Pancreas (tissue), 10 donors: ENCODE data around the gene MCEMP1. TPM values are rescaled to one million over a fixed set of nuclear protein-coding genes. Genes with fewer than 3 reads are reported as not detected.

Experiments
- ATAC-seq, 4 donors: fragments of 200-7000 bp; cut with Tn5 transposase; one replicate each; pipeline versions ENCODE4 v1.8.0 to v1.9.1; 2020; ENCODE audit warnings: mild to moderate bottlenecking in 4 of 4, moderate library complexity in 4 of 4
- DNase-seq, 6 donors: peaks; one replicate each; pipeline ENCODE4 v3.0.0-alpha.2; 2020
- FAIRE-seq: peaks from 2 replicates; lab custom pipeline; 2012; peaks lifted over from hg19 to GRCh38; lab: Jason Lieb, UNC
- H3K27ac ChIP-seq, 4 donors: fragments of 200-600 bp; sonication (generic); 1 replicate in 3 of 4; 2 replicates in 1 of 4; pipeline versions ENCODE4 v1.5.0 to v1.8.0; 2020
- H3K27me3 ChIP-seq, 4 donors: fragments of 200-600 bp; one replicate each; pipeline ENCODE4 v1.8.0; 2021
- H3K36me3 ChIP-seq, 3 donors: fragments of 200-600 bp; sonication (generic) in 1 of 3; one replicate each; pipeline versions ENCODE4 v1.5.0 to v1.8.0; 2020 to 2021
- H3K4me1 ChIP-seq, 3 donors: fragments of 200-600 bp; one replicate each; pipeline ENCODE4 v1.8.0; 2021
- H3K4me3 ChIP-seq, 4 donors: fragments of 200-600 bp; sonication (generic) in 2 of 4; one replicate each; pipeline versions ENCODE4 v1.5.0 to v1.8.0; 2020 to 2021
- H3K9me3 ChIP-seq, 4 donors: fragments of 200-600 bp; one replicate each; pipeline ENCODE4 v1.8.0; 2021
- WGBS, 2 donors: extraction: QIAGEN DNeasy Blood & Tissue Kit; methylation state at CpG; one replicate each; pipeline ENCODE4 v1.1.7; 2013; 5-methylcytosine and 5-hydroxymethylcytosine counted together
- intact Hi-C, 3 donors: fragments of 100-400 bp; cut with DNase I; formaldehyde crosslinking; loops; one replicate each; pipeline versions ENCODE4 v1.11.1 to v1.14.2; 2022
- polyA plus RNA-seq, 2 donors: library from polyadenylated mRNA; stranded (reverse); fragments of 200-250 nt; gene quantifications; one replicate each; pipeline ENCODE4 v1.2.3, GENCODE V29; 2013
- total RNA-seq, 6 donors: library from RNA; stranded (reverse); fragmentation: NEBNext Ultra II Directional in 4 of 6; extraction: Animal tissue kit (Norgen Biotek cat#: 25700) in 4 of 6; gene quantifications; one replicate each; pipeline versions ENCODE4 v1.2.1 to v1.2.4, GENCODE V29; 2021 to 2023
- TF ChIP-seq, protein P1 (sequence below), 4 donors: fragments of 200-600 bp; sonication (generic) in 3 of 4; IDR thresholded peaks; one replicate each; pipeline versions ENCODE4 v1.5.0 to v1.8.0; 2021; ENCODE audit warnings: antibody characterized with exemption in 4 of 4
- donor health status: healthy with polysubstance abuse.
- donor health status: DM: no; HTN: no; CAD: no; lungs with moderate emphysema.
- donor health status: DM: no; HTN: no; CAD: no.
- donor health status: control.
- donor health status: control.
- donor health status: Bipolar disorder and iron deficiency.
- donor health status: DM: yes; HTN: yes; CAD: no.
- donor health status: DM: no; HTN: no; CAD: no.
- donor health status: DM: no; HTN: no; CAD: no.
- donor health status: DM: yes; HTN: yes; CAD: no.

The MCEMP1 gene
- total and polyA plus RNA-seq, 8 donors = 0.16 to 1.5 (median 0.39) TPM; not detected in 2

DNA sequence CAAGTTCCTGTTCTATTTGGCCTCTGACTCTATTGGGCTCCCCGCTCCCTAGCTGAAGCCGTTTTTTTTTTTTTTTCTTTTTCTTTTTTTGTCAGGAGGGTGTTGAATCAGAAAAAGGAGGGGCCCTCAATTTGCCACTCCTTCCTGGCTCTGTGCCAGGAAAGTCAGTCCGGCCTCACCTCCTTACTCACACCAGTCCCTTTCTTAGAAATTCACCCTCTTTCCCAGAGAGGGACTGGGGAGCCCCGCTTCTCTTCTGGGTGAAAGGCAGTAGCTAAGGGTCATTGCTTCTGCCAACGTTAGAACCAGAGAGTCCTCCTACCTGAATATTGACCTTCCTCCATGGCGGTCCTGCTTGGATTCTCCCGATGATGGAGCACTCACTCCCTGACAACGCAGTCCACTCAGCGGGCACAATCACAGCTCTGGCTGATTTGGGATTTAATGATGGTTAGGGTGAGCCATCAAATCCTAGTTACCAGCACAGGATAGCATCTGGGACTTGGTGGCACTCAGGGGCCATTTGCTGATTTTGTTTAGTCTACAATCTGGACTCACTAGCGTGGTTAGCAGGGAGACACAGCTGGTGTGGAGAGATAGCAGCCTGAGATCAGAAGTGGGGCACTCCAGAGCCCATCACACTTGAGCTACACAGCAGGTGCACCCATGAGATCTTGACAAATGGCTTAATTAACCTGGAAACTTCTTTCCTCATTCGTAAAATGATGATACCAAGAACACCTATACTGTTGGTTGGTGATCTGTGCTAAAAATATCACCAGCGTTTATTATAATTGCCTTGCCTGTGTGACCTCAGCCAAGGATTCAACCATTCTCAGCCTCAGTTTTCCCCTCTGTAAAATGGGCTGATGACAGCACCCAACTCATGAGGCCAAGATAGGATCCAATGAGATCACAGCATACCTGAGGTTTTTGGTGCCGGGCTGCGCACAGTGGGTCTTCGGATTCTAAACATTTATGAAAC, 22.8 kb downstream of the MCEMP1 start:
- intact Hi-C loops = no loop called here
- no peak overlapping the region for H3K27ac ChIP-seq
- TF ChIP-seq, protein P1, sequence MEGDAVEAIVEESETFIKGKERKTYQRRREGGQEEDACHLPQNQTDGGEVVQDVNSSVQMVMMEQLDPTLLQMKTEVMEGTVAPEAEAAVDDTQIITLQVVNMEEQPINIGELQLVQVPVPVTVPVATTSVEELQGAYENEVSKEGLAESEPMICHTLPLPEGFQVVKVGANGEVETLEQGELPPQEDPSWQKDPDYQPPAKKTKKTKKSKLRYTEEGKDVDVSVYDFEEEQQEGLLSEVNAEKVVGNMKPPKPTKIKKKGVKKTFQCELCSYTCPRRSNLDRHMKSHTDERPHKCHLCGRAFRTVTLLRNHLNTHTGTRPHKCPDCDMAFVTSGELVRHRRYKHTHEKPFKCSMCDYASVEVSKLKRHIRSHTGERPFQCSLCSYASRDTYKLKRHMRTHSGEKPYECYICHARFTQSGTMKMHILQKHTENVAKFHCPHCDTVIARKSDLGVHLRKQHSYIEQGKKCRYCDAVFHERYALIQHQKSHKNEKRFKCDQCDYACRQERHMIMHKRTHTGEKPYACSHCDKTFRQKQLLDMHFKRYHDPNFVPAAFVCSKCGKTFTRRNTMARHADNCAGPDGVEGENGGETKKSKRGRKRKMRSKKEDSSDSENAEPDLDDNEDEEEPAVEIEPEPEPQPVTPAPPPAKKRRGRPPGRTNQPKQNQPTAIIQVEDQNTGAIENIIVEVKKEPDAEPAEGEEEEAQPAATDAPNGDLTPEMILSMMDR (IDR thresholded peaks at IDR 0.05) = no peak
- no peak overlapping the region for H3K4me3 ChIP-seq
- FAIRE-seq (no peak), ATAC-seq (no peak), DNase-seq (no peak)
- 47 to 54% methylated on average over 15 of the region's 15 CpGs for WGBS, 2 donors
- H3K36me3 ChIP-seq = no peaks in the 10 kb centered on the region
- H3K4me1 ChIP-seq = no peaks in the 10 kb centered on the region
- H3K27me3 ChIP-seq = no peaks in the 10 kb centered on the region
- no peaks in the 10 kb centered on the region for H3K9me3 ChIP-seq

DNA sequence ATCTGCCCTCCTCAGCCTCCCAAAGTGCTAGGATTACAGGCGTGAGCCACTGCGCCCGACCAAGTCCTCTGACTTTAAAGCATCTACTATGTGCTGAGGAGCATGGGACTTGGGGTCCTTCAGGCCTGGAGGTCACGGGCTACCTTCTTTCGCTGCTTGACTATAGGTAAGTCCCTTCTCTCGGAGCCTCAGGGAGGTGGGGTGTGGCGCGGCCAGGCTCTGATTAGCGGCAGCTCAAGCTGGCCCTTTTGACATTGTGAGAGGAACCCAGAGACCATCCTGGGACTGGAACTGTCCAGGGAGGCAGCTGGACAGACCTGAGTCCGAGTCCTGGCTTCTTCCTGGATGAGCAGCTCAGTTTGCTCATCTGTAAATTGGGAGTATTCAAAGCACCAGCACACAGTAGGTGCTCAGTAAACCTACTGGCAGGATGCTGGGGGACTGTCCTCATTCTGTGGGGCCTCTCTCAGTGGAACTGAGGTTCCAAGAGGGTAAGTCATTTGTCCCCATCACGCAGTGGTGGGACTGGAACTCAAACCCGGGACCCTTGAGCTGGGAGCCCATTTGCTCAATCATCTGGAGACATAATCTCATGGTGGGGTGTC, 24.3 kb downstream of the MCEMP1 start:
- H3K4me1 ChIP-seq = no peaks in the 10 kb centered on the region
- no peak overlapping the region for H3K27ac ChIP-seq
- no peak for FAIRE-seq
- H3K4me3 ChIP-seq = no peak overlapping the region
- WGBS, 2 donors = 76 to 87% methylated on average over 12 of the region's 12 CpGs
- no peak for DNase-seq
- H3K27me3 ChIP-seq = no peaks in the 10 kb centered on the region
- TF ChIP-seq, protein P1 (IDR thresholded peaks at IDR 0.05) = no peak
- intact Hi-C loops = no loop called here
- H3K9me3 ChIP-seq = no peaks in the 10 kb centered on the region
- H3K36me3 ChIP-seq = no peaks in the 10 kb centered on the region
- ATAC-seq = no peak

DNA sequence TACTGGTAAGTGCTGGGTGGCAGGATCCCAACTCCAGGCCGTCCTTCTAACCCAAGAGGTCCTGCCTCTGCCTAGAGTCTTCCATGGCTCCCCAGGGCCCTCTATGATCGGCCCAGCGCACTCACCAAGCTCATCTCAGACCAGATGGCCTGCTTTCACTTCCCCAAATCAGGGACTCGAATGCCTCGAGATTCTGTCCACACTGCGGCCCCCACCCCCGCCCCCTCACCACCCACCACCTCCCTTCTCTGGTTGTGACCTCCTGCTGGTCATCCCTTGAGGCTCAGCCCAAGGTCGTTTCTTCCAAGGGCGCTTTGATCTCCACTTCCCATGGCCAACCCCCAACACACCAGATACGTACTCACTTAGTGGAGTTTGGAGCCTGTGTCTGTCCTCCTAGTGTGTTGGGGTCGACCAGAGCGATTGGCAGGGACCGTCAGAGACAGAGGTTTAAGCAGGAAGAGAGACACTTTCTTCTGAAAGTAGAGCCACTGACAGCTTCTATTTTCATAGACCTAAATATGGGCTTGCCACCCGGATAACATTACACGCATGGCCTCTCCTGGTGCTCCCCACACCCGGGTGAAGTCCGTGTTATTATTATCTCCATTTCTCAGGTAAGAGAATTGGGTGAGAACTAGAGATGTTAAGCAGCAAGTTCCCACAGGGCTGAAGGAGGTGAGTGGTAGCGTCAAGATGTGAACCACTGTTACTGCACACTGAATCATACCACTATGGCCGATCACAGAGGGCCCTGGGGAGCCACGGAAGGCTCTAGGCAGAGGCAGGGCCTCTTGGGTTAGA, 25.0 kb downstream of the MCEMP1 start, which contains the start of gene FCER2:
FCER2 (minus strand) TSS at position 478 of the 804 bp plus-strand sequence. CDS start 2,371 bp downstream, outside the sequence.
- Histone ChIP-seq H3K27me3 (no peaks in the 10 kb centered on the region), H3K4me3 (no peak within 1 kb of the TSS), H3K27ac (no peak within 1 kb of the TSS), H3K4me1 (no peaks in the 10 kb centered on the region), H3K36me3 (no peaks in the 10 kb centered on the region), H3K9me3 (no peaks in the 10 kb centered on the region)
- TF ChIP-seq, protein P1 (IDR thresholded peaks at IDR 0.05) = no peak
- ATAC-seq (peak in 1 of 4 donors; percentile 30), DNase-seq (no peak), FAIRE-seq (no peak)
- 40 to 55% methylated on average over 20 of the region's 20 CpGs for WGBS, 2 donors
- intact Hi-C loops = no loop called here

DNA sequence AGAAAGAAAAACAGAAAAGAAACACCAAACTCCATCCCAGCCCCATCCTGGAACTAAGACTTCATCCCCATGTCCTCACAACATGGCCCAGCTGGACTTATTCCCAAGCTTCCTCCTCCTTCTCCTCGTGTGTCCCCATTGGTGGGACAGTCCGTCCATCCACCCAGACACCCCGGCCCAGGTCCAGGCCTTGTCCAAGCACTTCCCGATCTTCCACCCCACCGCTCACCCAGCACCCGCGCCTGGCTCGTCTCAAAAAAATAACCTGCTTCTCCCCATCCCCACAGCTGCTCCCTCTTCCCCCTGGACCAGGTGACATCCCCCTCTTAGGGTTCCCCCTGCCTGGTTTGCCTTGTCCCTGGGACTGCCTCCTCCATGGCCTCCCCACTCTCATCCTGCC, 26.4 kb downstream of the MCEMP1 start:
- no peaks in the 10 kb centered on the region for H3K9me3 ChIP-seq
- intact Hi-C loops = no loop called here
- WGBS, 2 donors = 34 to 56% methylated on average over 8 of the region's 8 CpGs
- H3K36me3 ChIP-seq = no peaks in the 10 kb centered on the region
- no peak overlapping the region for H3K4me3 ChIP-seq
- no peak overlapping the region for H3K27ac ChIP-seq
- FAIRE-seq = no peak
- no peaks in the 10 kb centered on the region for H3K27me3 ChIP-seq
- no peak for DNase-seq
- H3K4me1 ChIP-seq = no peaks in the 10 kb centered on the region
- TF ChIP-seq, protein P1 (IDR thresholded peaks at IDR 0.05) = no peak
- ATAC-seq = no peak
